GM19043 (cell line): Measurements from ENCODE around the gene PARD3.
"Not testable (repeated sequence)": the region's sequence is repeated elsewhere in the genome, so short reads cannot be mapped to it uniquely, and the experiment has no call there.

Experiments used
- ATAC-seq: cut with Tn5 transposase; IDR thresholded peaks from one replicate; pipeline ENCODE4 v1.9.1; 2021; ENCODE audit warnings: low read depth; ENCODE audit not compliant: unreplicated experiment

Gene PARD3

DNA sequence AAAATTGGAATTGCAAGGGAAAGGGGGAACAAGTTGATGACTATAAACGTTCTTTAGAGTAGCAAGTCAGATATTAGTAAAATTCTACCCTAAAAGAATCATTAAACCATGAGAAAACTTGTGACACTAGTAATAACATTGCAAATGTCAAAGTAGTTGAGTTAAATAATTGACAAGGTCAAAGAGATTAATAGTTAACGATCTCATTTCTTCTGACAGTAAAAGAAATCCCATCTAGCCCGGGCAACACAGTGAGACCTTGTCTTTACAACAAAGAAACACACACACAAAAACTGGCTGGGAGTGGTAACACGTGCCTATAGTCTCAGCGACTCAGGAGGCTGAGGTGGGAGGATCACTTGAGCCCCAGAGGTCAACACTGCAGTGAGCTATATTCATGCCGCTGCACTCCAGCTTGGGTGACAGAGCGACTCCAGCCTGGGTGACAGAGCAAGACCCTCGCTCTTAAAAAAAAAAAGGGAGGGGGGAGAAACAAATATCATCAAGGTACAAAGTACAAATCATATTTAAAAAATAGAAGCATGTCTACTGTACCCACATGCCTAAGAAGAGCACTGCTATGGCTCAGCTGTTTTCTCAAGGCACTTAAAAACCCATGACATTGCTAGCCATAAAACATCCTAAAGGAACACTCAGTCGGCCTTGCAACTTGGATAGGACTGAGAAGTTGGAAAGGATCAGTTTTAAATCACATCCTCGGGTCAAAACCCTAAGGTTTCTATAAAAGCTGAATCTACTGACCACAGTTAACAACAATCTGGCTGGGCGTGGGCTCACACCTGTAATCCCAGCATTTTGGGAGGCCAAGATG lies 401.1 kb downstream of the PARD3 start:
- ATAC-seq: no peak

DNA sequence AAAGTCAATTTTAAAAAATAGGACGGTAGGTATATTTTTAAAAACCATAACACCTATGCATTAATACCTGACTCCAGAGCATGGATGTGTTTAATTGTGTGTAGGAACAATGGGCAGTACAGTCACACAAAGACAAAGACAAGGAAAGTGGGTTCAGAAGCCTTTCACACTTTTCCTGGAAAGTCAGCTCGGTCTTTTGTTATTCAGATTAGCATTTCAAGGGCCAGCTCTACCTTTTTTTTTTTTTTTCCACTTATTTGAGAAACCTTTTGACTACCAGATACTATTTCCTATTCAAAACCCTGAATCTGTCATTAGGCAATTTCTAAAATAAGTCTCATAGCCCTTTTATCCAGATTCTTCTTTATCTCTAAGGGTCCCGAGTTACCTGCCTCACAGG lies 401.9 kb downstream of the PARD3 start:
- no peak for ATAC-seq

DNA sequence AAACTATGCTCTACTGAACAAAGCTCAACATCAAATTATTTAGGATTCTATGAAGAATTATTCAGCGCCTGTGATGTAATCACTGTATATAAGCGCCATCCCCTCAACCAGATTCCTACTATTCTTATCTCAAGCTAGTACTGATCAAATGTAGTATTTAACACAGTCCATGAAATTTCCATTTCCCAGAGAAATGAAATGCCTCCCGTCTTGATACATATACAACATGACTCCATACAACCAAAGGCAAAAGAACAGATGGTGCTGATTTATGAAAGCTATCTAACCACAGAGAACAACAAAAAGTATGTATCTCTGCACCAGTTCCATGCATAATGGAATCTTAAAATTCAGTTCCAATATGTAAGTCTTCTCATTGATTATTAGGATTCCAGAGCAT lies 406.1 kb downstream of the PARD3 start:
- ATAC-seq: no peak

DNA sequence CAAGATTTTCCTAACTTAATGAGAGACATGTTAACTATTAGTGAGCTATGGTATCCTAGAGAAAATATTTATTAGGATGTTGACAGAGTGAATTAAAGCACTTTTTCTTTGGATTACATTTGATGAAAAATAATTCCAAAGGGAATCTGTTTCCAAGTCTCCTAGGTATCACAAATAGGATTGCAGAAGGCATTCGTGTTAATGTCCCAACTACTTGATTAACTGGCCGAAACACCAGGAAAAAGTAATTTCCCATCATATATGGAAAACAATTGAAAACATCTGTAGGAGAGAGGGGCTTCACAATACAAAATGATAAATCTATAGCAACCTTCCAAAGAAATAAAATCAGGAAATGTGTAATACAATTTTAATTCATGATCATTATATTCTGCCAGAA lies 406.7 kb downstream of the PARD3 start:
- no peak for ATAC-seq

DNA sequence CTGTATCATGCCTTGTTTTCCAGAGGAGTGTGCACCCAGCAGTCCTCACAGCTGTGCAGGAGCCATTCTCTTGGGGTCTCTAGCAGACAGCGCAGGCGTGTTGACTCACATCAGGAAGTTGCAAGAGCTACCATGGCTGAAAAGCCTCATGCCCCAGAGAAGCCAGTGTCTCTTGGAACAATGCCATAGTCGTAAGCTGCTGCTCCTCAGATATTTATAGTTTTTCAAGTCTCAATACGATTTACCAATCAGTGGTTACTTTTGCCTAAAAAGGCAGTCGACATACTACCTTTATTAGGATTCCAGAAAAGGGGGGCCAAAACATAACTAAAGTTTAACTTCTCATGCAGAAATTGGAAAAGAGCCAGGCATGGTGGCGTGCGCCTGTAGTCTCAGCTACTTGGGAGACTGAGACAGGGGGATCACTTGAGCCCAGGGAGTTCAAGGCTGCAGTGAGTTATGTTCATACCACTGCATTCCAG lies 407.7 kb downstream of the PARD3 start:
- ATAC-seq: no peak

DNA sequence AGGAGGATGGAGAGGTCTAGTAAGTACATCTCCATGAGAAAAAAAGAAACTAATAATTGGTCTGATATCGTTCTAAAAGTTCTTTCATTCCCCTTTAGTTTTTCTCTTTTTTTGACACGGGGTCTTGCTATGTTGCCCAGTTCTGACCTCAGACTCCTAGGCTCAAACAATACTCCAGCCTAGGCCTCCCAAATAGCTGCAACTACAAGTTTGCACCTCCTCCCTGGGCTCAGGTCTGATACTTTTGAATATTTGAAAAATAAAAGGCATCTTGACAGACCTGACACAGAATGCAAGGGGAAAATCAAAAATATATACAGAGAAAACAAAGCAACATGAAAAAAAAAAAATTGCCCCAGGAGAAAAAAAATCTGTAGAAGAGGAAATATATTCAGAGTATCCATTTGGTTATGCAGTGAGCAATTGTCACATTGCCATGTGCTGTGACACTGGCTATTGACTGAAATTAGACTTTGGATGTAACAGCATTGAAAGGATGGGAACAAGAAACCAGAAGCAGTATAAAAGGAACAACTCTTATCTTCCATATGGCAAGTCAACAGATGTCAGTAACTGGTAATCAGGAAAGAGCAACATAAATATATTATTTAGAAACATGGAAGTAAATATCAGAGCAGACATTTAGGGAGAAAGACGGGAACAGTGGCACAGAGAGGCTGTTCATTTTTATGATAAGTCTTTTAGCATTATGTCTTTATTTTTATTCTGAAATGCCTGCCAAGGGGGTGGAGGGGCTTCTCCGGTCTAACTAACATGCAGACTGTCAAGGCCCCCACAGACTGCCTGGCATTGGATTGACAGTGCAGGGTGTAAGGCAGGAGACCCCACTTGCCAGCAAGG lies 408.4 kb downstream of the PARD3 start:
- ATAC-seq: no peak

DNA sequence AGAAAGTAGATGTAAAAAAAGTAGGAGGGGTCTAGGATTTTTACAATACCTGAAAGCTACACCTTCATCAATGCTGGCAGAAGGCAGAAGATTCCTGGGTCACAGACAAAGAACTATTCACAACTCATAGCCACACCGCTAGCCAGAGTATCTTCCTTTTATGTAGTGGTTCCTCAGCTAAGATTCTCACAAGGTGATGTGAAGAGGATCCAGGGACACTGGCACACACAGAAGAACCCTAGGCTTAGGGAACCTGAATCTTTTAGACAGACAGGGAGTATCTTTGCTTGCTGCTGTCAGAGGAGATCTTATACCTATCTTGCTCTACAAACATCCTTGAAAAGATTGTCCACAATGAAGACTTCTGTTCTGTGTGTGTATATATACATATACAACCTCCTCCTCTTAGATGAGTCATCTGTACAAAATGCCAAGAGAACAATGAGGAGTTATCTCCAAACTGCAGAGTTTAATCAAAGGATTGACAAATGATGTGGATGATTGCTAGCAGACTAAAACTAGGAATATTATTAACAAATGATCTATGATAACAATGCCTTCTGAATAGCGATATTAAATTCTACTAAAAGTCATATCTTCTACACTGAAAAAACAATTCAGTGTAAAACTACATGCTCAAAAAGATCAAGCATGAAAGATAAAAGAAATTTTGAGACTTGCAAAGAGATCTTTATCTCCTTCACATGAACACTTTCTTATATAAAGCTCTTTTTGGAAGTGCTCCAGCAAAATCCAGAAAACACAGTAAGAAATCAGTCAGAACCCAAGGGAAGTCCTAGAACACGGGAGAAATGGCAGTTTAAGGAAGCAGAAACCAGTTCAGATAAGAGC lies 409.3 kb downstream of the PARD3 start:
- ATAC-seq: no peak

DNA sequence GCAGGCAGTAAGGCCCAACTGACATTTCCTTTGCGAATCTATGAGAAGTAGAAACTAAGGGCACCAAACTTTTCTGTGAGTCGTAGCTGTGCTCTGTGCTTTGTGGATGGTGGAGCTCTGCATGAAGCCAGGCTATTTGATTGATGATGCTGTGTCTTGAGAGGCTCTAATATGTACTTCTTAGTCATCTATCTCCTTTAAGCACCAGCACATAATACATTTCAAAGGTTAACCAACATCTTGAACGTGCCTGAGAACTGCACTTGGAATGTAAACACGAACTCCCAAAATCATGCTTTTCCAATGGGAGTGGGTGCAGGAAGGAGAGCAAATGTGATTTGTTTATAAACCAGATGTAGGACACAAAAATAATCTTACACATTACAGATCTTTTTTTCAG lies 411.6 kb downstream of the PARD3 start:
- ATAC-seq: no peak

DNA sequence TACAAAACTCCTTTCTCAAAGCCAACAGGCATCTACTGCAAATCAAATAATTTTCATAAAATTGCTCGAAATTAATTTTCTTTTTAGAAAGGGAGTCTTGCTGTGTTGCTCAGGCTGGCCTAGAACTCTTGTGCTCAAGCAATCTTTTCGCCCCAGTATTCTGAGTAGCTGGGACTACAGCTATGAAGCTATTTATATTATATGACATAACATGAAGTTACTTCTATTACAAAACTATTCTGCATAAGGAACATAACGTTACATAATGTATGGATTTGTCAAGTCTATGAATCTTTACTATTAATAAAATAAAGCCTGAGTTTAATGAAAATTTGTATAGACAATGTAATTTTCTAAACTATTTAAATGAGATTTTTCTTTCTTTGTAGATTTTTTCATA lies 415.0 kb downstream of the PARD3 start:
- no peak for ATAC-seq

DNA sequence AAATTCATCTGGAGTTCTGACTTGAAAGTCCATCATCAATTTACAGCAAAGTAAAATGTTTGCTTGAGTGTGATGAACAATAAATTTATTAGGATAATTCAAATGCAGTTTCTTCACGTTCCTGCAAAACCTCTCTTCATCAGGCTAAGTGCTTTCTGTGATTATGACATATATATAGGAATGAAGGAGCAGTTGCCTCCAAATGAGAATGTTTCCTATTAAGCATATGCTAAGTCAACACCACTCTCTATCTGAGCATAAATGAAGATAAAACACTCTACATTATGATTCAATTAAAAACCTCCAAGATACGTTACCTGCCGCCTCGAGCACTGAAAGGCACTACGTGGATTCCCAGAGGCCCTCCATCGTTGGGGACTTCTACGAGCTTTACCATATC lies 416.1 kb downstream of the PARD3 start:
- ATAC-seq: no peak

DNA sequence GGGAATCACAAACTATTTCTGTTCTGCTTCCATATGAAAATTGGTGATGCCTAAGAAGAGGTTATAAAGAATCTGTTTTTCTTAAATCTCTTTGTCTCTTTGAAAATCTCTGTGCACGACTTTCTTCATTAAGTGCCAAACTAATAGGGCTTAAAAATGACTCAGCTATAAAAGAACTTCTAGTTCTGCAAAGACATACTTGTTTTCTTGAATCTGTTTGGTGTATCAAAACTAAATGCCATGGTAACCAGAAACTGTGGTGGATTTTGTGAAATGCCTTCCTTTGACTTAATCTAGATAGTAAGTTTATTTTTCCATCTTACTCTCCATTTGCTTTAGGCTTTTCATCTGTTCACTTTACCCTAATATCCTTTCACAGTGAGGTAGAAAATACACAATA lies 417.8 kb downstream of the PARD3 start:
- ATAC-seq: no peak

DNA sequence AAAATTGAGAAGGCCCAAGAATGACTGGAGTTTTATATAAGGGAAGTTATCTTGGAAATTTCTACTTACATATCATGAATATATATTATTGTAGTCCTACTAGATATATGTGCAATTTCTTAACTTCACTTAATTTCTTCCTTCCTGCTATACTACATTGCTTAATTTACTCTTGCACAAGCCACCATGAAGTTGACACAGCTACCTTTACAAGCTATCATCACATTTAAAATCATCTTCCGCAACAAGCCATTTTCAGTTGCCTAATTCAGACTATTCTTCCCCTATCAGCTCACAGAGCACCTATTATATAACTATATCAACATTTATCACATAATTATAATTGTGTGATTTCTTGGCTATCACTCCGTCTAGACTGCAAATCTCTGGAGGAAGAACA lies 418.4 kb downstream of the PARD3 start:
- ATAC-seq: no peak

DNA sequence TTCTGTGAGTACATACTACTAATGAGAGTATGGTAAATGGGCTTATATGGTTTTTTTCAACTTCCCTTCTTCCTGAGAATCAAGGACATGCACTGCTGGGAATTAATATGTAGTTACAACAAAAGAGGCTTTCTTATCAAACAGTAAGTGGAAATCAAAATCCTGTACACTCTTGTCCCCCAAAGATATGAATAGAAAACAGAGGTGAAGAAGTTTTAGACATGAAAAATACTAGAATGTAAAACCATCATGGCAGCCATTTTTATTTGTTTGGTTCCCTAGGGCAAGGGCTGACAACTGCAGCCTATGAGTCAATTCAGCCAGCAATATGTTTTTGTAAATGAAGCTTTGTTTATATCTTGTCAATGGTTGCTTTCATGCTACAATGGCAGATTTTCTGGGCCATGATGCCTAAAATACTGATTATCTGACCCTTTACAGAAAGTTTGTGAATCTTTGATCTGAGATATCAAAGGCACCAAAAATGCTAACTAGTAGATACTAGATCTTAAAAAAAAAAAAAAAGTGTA lies 422.4 kb downstream of the PARD3 start:
- ATAC-seq: no peak

DNA sequence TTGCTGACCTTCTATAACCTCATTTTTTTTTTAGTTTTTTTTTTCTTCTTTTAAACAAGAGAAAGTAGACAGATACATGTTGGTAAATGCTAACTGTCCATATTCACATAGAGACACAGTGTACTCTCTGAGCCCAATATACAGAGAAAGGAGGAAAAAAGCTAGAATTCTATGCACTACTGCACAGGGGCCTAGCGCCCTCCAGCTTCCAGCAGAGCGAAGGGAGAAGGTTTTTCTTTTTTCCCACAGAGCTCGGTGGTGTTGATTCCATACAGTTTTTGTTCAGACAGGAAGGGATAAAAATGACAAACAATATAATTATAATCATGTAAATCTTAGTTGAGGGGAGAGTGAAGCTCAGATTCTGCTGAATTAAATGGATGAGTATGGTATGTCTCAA lies 423.9 kb downstream of the PARD3 start:
- ATAC-seq: not testable (repeated sequence)

DNA sequence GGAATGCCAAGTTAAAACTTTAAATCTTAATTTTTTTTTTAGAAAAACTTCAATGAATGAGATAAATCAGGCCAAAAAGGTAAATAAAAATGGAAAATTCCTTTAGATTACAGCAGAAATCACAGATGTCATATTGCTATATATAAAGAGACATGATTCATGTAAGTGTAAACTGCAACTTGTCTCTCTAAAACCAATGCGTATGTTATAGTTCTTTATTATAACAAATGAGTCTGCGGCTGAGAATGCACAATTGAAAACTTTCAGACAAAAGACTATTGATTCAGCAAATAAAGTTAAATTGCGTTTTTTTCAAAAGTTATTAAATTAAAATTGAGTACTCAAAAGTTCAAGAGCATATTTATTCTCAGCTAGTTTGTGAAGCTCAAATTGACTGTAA lies 425.3 kb downstream of the PARD3 start:
- no peak for ATAC-seq

DNA sequence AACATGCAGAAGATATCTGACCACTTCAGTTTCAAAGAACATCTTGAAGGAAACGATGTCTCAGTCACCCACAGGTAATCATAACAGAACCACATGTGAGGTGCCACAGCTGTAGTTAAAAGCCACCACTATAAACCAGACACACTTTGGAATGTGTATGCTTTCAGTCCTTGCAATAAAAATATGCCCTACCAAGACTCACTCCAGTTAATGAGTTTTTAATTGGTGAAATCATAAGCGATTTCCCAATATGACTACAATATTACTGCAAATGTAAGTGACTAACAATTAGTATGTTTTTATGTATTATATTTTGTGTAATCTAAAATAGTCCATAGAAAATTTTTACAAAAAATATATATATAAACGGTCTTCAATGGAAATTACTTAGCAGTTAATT lies 428.2 kb downstream of the PARD3 start:
- ATAC-seq: no peak

DNA sequence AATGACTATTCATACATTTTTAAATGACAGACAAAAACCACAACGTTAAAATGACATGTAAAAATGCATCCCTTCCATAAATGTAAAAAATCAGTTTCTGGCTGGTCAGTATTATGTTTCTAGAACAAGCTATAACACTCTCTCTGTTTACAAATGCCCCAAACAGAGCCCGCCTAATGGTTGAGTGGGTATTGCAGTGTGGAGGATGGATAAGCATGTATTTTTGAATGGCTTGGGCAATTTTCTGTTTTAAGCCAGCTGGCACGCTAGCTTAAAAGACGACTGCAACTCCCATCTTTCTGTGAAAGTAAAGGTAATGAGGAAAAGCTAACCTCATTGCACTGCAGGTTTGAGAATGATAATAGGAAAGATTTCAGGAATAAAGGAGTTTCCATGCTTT lies 430.7 kb downstream of the PARD3 start:
- ATAC-seq: no peak

DNA sequence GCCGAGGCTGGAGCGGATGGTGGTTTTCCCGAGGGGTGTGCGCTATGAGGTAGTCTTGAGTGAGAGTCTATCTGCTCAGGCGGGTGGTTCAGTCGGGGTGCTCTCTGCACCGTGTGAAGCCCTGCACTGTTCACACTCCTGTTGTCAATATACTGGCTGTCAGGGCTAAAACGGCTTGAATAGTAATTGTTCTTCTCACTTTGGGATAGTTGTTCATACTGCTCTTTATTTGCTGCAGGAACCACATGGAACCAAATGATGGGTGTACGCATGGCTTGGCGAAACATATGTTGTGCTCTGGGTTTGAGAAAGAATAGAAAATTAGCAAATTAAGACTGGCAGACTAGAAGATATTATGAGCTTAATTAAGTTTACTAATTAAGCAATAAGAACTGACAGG lies 432.5 kb downstream of the PARD3 start:
- no peak for ATAC-seq

DNA sequence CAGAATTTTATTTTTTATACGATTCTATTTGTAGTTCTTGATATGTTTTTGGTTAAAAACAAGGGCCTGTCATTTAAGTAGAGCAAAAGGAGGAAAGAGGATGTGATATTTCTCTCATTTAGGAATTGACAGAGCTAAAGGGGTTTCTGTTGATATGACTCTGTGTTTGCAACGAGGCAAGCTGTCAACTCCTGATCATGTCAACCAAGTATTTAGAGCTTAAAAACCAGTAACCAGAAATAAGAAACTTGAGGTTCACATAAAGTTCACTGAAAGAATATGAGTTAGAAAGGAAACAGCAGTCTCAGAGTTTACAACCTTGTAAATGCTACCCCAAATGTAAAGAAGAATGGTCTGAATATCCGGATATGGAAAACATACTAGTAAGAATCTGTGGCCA lies 434.2 kb downstream of the PARD3 start:
- no peak for ATAC-seq

DNA sequence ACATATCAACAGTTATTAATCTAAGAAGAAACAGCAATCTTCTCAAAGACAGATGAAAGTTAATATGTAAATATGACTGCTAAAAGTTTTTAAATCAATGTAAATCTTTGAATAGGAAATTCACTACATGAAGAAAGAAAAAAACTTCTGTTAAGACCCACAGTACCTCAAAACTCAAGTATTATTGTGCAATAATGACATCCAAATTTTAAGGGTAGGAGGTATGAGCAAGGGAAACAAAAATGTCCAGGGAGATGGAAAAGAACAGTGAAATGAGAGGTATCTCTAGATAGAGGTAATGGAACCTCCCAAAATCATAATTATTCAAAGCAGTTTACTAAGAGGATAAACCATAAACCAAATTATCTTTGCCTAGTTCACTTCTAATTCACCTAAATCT lies 436.8 kb downstream of the PARD3 start:
- ATAC-seq: no peak

DNA sequence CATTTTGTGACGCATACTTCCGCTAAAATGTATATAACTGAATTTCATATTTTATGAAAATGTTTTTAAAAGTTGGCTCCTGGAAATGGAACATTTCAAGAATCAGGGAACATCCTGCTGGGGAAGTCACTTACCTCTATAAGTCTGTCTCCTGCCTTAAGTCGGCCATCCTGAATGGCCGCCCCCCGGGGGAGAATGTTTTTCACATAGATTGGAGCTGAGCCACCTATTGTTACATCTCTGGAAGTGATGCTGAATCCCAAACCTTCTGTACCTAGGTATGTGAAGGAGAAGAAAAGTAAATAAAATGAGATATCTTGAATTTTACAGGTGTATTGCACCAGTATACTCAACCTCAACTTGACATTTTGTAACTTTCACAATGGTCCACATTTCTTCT lies 437.3 kb downstream of the PARD3 start:
- ATAC-seq: no peak
